Measurements from ENCODE around the gene COX19. TPM values are rescaled to one million over a fixed set of nuclear protein-coding genes. Genes with fewer than 3 reads are reported as not detected.

The COX19 gene
- total RNA-seq, 1 experiment from 2014 or later = 14.0 TPM

- no peak for TF ChIP-seq ZBTB33 (IDR thresholded peaks at IDR 0.05; ENCODE audit: extremely low read depth, insufficient replicate concordance, low read length)
- no peak for TF ChIP-seq POLR2A (IDR thresholded peaks at IDR 0.05; ENCODE audit: borderline replicate concordance, extremely low read depth, insufficient read depth, insufficient read length)
- TF ChIP-seq FOSL1 (IDR thresholded peaks at IDR 0.05; ENCODE audit: low read depth) = no peak
- no peak for TF ChIP-seq RAD21 (IDR thresholded peaks at IDR 0.05; ENCODE audit: low read depth)
- TF ChIP-seq SIN3A (IDR thresholded peaks at IDR 0.05; ENCODE audit: low read depth) = no peak
- TF ChIP-seq ZFX (IDR thresholded peaks at IDR 0.05) = no peak
- no peak for TF ChIP-seq CBX3 (IDR thresholded peaks at IDR 0.05; ENCODE audit: low read depth)
Observed at GRCh38 chr7:959271-959670, 16.1 kb downstream of the COX19 start (continued).

GRCh38 chr7:958221-959200, 16.8 kb downstream of the COX19 start:
- Histone ChIP-seq H3K27me3 (ENCODE audit: insufficient read depth, low read length) (no peaks in the 10 kb centered on the region), H3K36me3 (ENCODE audit: control insufficient read depth in 1 of 2, insufficient read depth in 2 of 2, low read length in 2 of 2) (no peaks in the 10 kb centered on the region), H3K9me3 (ENCODE audit: control insufficient read depth in 1 of 2, insufficient read depth in 1 of 2, low read depth in 1 of 2, low read length in 2 of 2) (no peaks in the 10 kb centered on the region), H3K79me2 (ENCODE audit: insufficient read depth, low read length) (peaks cover 4% of the 10 kb centered on the region; the same call in 1 of the 2 replicates), H2AFZ (ENCODE audit: low read depth, low read length, poor library complexity, severe bottlenecking) (no peak overlapping the region), H3K27ac (ENCODE audit: low read depth, low read length) (no peak overlapping the region), H3K4me3 (replicated peaks in 1 of 2; ENCODE audit: low read depth in 1 of 2, low read length in 2 of 2) (no peak overlapping the region), H3K9ac (ENCODE audit: low read length) (no peak overlapping the region), H3K9me2 (ENCODE audit: insufficient read depth) (no peaks in the 10 kb centered on the region), H3K4me2 (ENCODE audit: low read length) (no peak overlapping the region), H4K20me1 (ENCODE audit: insufficient read depth) (no peaks in the 10 kb centered on the region), H3K4me1 (ENCODE audit: control insufficient read depth in 1 of 2, insufficient read depth in 2 of 2, low read length in 2 of 2) (peaks cover 0 to 6% of the 10 kb centered on the region in 2 experiments; a peak in 1 of 4 replicates)
- BruUV-seq (replicated peaks) = no TSS peak
- no peak for DNase-seq (ENCODE audit: low read depth, low spot score)
- intact Hi-C loops (cut with micrococcal nuclease) = no loop called here
- no peak for ATAC-seq
- ChIA-PET CTCF (no interaction called here), POLR2A (interaction anchor here (0.6 kb wide), 1 partner anchor 12 kb away, joined by 4 read pairs; no protein-coding TSS in a partner anchor), RAD21 (ENCODE audit: low non-redundant PET in 1 of 2, low total read pairs in 2 of 2, uncharacterized antibody in 2 of 2, unreplicated experiment in 2 of 2) (no interaction called here)
- no peak for TF ChIP-seq JUND (IDR thresholded peaks at IDR 0.05)
- no peak for TF ChIP-seq RAD21 (IDR thresholded peaks at IDR 0.05; ENCODE audit: low read depth)
- TF ChIP-seq ATF3 (IDR thresholded peaks at IDR 0.05) = no peak
- no peak for TF ChIP-seq EZH2 (IDR thresholded peaks at IDR 0.05)
- TF ChIP-seq CEBPB (IDR thresholded peaks at IDR 0.05; ENCODE audit: low read depth) = no peak
- no peak for TF ChIP-seq ZBTB33 (IDR thresholded peaks at IDR 0.05; ENCODE audit: extremely low read depth, insufficient replicate concordance, low read length)
- no peak for TF ChIP-seq TCF7L2 (IDR thresholded peaks at IDR 0.05; ENCODE audit: borderline replicate concordance, extremely low read depth, insufficient read depth, insufficient read length)
- TF ChIP-seq POLR2AphosphoS5 (IDR thresholded peaks at IDR 0.05; ENCODE audit: low read depth, low read length) = no peak
- no peak for TF ChIP-seq REST (IDR thresholded peaks at IDR 0.05; ENCODE audit: low read depth)
- no peak for TF ChIP-seq ZNF274 (IDR thresholded peaks at IDR 0.05; ENCODE audit: low read depth, low read length)
- no peak for TF ChIP-seq ELF1 (IDR thresholded peaks at IDR 0.05; ENCODE audit: borderline replicate concordance, low read depth)
- TF ChIP-seq POLR2A (IDR thresholded peaks at IDR 0.05; ENCODE audit: borderline replicate concordance, extremely low read depth, insufficient read depth, insufficient read length) = no peak

Data from HCT116 (cell line).